DOHH2 (cell line): ENCODE measurements around the gene MDN1.

ENCODE experiments used
- EZH2phosphoT487 ChIP-seq: fragments of 200-600 bp; sonication (generic); IDR thresholded peaks from 2 replicates; pipeline ENCODE4 v1.6.1; 2017; ENCODE audit warnings: borderline replicate concordance, mild to moderate bottlenecking, antibody characterized with exemption, low read length, moderate library complexity, mixed read lengths
- TF ChIP-seq, protein P1 (sequence below): fragments of 200-600 bp; sonication (generic); IDR thresholded peaks from one replicate; pipeline ENCODE4 v1.5.1; 2014; ENCODE audit warnings: antibody characterized with exemption, mild to moderate bottlenecking, low read depth, low read length; ENCODE audit not compliant: poor library complexity, severe bottlenecking

DNA sequence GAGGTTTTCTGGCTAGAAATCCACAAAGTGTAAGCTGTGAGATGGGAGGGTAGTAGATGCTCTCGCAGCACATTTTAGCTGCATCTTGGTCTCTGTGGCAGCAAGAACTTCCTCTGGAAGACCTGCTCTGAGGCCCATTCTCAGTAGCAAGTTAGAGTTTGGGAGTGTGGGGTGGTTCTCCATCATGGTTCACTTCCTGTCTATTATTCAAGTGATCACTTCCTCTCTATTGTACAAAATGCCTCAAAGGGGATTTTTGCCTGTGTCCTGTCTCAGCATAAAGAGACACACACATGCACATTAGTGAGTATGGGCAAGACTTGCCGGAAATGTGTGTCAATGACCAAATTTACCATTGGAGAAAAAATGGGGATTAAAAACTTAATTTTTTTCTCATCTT lies 223.5 kb downstream of the MDN1 start:
- TF ChIP-seq, protein P1, sequence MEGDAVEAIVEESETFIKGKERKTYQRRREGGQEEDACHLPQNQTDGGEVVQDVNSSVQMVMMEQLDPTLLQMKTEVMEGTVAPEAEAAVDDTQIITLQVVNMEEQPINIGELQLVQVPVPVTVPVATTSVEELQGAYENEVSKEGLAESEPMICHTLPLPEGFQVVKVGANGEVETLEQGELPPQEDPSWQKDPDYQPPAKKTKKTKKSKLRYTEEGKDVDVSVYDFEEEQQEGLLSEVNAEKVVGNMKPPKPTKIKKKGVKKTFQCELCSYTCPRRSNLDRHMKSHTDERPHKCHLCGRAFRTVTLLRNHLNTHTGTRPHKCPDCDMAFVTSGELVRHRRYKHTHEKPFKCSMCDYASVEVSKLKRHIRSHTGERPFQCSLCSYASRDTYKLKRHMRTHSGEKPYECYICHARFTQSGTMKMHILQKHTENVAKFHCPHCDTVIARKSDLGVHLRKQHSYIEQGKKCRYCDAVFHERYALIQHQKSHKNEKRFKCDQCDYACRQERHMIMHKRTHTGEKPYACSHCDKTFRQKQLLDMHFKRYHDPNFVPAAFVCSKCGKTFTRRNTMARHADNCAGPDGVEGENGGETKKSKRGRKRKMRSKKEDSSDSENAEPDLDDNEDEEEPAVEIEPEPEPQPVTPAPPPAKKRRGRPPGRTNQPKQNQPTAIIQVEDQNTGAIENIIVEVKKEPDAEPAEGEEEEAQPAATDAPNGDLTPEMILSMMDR, result no peak
- no peak for TF ChIP-seq EZH2phosphoT487
